Choroid plexus epithelial cell (primary cell): Measurements from ENCODE around the gene RASGRF1.

Experiments used
- DNase-seq: peaks from one replicate; pipeline ENCODE4 v3.0.0-alpha.2; 2010; ENCODE audit warnings: low read depth
- H3K4me3 ChIP-seq: 2 replicates; pipeline ENCODE4 v1.5.1; 2011; ENCODE audit warnings: low read depth, mild to moderate bottlenecking, control low read depth, low read length, moderate library complexity
- TF ChIP-seq, protein P1 (sequence below): conservative IDR thresholded peaks from 2 replicates; pipeline ENCODE4 v1.5.1; 2011; ENCODE audit warnings: low read depth, mild to moderate bottlenecking, control low read depth, inconsistent platforms, low read length, moderate library complexity

RASGRF1 gene

DNA sequence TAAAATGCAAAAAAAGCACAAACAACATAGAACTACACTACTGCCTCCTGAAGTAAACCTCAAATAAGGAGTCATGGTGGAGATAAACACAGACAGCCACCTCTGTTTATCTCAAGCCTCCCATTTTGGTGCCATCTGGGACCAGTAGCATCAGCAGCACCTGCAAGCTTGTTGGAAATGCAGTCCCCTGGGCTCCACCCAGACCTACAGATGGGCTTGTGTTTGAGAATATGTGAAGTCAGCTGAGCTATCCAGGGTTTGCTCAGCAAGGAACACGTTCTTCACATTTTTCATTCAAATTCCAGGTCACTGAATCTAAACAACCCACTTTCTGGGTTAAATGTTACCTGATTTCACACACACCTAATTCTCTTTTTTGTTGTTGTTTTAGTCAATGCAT lies 45.5 kb downstream of the RASGRF1 start:
- no peak overlapping the region for H3K4me3 ChIP-seq
- DNase-seq = no peak
- TF ChIP-seq, protein P1, sequence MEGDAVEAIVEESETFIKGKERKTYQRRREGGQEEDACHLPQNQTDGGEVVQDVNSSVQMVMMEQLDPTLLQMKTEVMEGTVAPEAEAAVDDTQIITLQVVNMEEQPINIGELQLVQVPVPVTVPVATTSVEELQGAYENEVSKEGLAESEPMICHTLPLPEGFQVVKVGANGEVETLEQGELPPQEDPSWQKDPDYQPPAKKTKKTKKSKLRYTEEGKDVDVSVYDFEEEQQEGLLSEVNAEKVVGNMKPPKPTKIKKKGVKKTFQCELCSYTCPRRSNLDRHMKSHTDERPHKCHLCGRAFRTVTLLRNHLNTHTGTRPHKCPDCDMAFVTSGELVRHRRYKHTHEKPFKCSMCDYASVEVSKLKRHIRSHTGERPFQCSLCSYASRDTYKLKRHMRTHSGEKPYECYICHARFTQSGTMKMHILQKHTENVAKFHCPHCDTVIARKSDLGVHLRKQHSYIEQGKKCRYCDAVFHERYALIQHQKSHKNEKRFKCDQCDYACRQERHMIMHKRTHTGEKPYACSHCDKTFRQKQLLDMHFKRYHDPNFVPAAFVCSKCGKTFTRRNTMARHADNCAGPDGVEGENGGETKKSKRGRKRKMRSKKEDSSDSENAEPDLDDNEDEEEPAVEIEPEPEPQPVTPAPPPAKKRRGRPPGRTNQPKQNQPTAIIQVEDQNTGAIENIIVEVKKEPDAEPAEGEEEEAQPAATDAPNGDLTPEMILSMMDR = no peak

DNA sequence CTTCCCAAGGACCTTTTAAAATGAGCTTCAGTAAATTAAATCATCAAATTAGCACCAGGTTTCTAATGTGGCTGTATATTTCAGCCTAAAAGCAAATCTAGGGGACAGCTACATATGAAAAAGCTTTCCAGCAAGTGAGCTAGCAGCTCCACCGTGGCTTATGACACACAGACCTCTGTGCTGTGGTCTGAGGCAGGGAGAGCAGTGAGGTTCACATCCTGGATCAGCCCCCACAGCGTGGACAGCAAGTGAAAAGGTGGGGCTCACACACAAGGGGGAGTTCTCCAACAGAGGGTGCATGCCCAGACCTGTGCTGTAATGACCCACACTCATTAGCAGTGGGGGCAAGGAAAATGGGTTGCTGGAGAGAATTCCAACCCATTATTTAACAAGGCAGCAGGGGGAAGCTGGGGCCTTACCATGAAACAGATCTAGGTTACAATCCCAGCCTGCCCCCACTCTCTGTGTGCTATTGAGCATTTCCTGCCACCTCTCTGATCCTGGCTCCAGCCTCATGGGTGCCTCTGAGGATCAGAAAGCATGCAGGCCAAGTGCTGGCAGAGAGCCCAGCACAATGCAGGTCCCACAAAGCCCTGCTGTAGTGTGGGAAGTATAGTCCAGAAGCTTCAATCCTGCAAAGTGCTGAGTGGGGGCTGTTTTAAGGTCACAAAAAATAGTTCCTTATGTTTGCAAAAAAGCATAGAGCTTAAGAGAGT lies 48.2 kb downstream of the RASGRF1 start:
- TF ChIP-seq, protein P1 = no peak
- no peak overlapping the region for H3K4me3 ChIP-seq
- DNase-seq = peak; percentile 12

DNA sequence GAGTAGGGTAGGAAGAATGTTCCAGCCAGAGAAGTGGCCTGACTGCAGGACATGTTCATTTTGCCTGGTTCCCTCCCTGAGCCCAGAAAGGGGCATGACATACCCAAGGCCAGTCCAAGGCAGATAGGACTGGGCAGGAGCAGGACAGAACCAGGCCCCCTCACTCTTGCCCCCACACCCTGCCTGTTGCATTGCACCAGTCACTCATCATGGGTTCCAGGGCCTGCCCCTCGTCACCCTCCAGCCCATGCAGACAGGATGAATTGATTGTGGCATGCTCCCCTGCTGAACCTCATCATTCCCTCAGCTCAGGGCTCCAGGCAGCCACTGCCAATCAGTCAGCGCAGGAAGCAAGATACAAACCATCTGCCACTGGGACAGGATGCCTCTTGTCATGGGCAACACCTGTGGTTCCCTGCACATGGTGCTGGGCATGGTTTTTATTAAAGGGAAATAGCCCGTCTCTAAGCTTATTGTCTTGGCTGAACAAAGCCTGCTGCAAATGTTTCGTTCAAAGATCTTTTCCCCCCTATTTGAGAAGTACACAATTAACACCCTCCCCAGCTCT lies 48.9 kb downstream of the RASGRF1 start:
- no peak overlapping the region for H3K4me3 ChIP-seq
- TF ChIP-seq, protein P1 = no peak
- no peak for DNase-seq

DNA sequence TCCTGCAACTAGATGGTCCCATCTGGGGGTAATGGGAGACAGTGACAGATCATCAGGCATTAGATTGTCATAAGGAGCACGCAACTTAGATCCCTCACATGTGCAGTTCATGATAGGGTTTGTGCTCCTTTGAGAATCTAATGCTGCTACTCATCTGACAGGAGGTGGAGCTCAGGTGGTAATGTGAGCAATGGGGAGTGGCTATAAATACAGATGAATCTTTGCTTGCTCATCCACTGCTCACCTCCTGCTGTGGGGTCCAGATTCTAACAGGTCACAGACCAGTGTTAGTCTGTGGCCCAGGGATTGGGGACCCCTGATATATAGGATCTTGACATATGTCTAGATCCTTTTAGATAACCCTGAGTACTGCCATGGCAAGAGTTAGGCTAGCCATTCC lies 52.7 kb downstream of the RASGRF1 start:
- DNase-seq = no peak
- TF ChIP-seq, protein P1 = no peak
- H3K4me3 ChIP-seq = no peak overlapping the region

DNA sequence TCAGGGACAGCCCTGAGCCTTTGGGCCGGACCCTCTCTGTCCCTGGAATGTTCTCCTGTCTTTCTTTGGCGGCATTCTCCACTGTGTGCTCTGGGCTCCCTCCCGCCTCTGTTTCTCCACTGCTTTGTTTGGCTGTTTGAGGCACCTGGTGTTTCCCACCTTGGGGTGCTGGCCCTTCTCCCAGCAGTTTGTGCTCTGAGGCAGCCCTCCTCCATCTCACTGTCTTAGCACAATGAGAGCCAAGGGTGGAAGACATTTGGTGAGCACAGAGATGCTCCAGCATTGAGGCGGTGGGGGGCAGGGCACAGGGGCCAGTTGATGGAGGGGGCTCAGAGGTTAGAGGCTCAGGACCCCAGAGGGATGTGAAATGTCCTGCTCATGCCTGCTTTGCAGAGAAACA lies 54.3 kb downstream of the RASGRF1 start:
- no peak overlapping the region for H3K4me3 ChIP-seq
- TF ChIP-seq, protein P1 = no peak
- DNase-seq = no peak

DNA sequence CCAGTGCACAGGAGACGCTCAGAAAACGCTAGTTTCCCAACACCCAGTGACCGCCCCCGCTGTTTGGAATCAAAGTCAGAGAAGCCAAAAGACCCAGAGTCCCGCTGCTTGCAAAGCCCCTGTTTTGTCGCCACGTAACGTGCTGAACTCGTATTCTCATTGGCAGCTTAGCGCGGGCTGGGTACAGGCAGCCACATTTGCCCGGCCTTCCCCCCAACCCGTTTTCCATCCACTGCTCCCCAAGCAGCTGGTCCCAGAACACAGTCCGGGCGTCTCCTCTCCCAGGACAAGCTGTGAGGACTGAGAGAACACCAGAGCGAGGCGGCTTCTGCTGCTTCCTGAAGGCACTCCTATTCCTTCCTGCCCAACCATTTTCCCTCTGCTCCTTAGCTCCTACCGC lies 54.8 kb downstream of the RASGRF1 start:
- H3K4me3 ChIP-seq = no peak overlapping the region
- TF ChIP-seq, protein P1 = no peak
- DNase-seq = no peak

DNA sequence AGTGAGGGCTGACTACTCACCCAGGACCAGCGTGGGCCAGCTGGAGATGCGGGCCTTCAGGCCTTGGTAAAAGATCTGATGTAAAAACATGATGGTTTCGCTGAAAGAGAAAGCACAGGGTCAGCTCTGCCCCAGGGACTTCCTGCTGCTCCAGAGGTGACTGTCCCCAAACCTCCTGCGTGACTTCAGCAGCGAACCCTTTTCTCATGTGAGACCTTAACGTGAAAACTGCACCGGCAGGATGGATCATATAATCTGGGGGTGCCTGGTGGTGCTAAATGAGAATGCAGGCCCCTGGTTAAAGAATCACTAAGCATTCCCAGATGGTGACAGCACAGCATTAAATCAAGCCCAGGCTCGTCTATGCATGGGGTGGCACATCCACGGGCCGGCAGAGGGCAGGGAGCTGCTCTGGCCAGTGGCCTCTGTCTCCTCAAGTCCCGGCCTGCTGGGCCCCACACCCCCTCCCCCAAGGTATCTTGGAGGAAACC lies 55.4 kb downstream of the RASGRF1 start:
- TF ChIP-seq, protein P1 = peak; percentile 32
- H3K4me3 ChIP-seq = no peak overlapping the region
- DNase-seq = peak; percentile 13
